ENCODE measurements around the gene GALR3.

The GALR3 gene

DNA sequence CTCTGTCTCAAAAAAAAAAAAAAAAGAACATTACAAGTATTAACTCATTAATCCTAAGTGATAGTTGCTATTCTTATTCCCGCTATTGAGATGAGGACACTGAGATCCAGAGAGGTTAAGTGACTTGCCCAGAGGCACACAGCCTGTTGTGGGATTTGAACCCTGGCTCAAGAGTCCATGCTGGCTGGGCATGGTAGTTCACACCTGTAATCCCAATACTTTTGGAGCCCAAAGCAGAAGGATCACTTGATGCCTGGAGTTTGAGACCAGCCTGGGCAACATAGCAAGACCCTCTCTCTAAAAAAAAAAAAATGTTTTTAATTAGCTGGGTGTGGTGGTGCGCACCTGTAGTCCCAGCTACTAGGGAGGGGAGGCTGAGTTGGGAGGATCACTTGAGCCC lies 11.3 kb upstream of the GALR3 start:
- H3K27me3 ChIP-seq (replicated peaks), result no peaks in the 10 kb centered on the region
- TF ChIP-seq, protein P1, sequence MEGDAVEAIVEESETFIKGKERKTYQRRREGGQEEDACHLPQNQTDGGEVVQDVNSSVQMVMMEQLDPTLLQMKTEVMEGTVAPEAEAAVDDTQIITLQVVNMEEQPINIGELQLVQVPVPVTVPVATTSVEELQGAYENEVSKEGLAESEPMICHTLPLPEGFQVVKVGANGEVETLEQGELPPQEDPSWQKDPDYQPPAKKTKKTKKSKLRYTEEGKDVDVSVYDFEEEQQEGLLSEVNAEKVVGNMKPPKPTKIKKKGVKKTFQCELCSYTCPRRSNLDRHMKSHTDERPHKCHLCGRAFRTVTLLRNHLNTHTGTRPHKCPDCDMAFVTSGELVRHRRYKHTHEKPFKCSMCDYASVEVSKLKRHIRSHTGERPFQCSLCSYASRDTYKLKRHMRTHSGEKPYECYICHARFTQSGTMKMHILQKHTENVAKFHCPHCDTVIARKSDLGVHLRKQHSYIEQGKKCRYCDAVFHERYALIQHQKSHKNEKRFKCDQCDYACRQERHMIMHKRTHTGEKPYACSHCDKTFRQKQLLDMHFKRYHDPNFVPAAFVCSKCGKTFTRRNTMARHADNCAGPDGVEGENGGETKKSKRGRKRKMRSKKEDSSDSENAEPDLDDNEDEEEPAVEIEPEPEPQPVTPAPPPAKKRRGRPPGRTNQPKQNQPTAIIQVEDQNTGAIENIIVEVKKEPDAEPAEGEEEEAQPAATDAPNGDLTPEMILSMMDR (IDR thresholded peaks at IDR 0.05; ENCODE audit: low read depth, low read length, missing control alignments), result no peak
- H3K4me3 ChIP-seq (ENCODE audit: low read depth, low read length), result no peak overlapping the region
- H3K36me3 ChIP-seq (replicated peaks), result peaks cover 7% of the 10 kb centered on the region
- no peak overlapping the region for H3K27ac ChIP-seq
- in situ Hi-C loops (cut with HindIII; ENCODE audit: low pct_ligation_motif_present, low sequenced_read_pairs), result no loop called here
- no peak for DNase-seq

DNA sequence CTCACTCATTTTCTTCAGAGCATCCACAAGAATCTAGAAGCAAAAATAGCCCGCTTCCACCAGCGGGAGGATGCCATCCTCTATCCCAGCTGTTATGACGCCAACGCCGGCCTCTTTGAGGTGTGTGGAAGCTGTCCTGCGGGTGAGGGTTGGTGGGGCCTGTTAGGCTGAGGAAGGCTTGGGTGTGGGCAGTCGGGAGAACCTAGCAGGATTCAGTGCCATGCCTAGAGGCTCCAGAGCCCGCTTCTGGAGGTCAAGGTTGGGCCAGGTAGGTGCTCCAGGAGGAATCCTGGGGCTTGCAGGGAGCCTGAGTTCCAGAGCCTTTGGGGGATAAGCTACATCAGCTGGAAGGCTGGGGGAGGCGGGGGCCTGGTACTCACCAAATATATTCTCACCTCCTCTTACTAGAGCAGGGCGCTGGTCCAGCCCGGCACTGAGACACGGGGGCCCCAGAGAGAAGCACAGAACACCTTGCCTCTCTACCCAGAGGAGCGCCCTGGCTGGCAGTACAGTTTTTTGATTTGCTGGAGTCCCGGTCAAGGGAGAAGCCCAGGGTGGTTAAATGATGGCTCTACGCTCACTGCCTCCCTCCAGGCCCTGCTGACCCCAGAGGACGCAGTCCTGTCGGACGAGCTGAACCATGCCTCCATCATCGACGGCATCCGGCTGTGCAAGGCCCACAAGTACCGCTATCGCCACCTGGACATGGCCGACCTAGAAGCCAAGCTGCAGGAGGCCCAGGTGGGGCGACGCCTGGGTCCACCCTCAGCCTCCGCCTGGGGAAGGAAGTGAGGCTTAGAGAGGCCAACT lies 10.1 kb upstream of the GALR3 start:
- in situ Hi-C loops (cut with HindIII; ENCODE audit: low pct_ligation_motif_present, low sequenced_read_pairs), result no loop called here
- H3K4me3 ChIP-seq (ENCODE audit: low read depth, low read length), result no peak overlapping the region
- DNase-seq, result no peak
- no peaks in the 10 kb centered on the region for H3K27me3 ChIP-seq (replicated peaks)
- H3K27ac ChIP-seq, result no peak overlapping the region
- peaks cover 7% of the 10 kb centered on the region for H3K36me3 ChIP-seq (replicated peaks)
- TF ChIP-seq, protein P1 (IDR thresholded peaks at IDR 0.05; ENCODE audit: low read depth, low read length, missing control alignments), result no peak

DNA sequence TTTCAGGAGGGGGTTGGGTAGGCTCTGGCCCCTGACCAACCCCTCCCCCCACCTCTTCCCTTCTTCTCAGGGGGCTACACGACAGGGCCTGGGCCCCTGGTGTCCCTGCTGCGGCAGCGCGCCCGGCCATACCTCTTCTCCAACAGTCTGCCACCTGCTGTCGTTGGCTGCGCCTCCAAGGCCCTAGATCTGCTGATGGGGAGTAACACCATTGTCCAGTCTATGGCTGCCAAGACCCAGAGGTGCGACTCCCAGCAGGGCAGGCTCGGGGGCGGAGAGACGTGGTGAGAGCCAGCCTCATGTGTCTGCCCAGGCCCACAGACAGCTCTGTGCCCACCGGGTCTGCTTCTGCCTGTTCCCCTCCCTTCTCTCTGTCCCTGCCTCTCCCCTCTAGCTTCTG lies 7.6 kb upstream of the GALR3 start:
- TF ChIP-seq, protein P1 (IDR thresholded peaks at IDR 0.05; ENCODE audit: low read depth, low read length, missing control alignments), result no peak
- Histone ChIP-seq H3K27ac (no peak overlapping the region), H3K27me3 (replicated peaks) (no peaks in the 10 kb centered on the region), H3K4me3 (ENCODE audit: low read depth, low read length) (no peak overlapping the region), H3K36me3 (replicated peaks) (peaks cover 7% of the 10 kb centered on the region)
- no peak for DNase-seq
- in situ Hi-C loops (cut with HindIII; ENCODE audit: low pct_ligation_motif_present, low sequenced_read_pairs), result no loop called here

DNA sequence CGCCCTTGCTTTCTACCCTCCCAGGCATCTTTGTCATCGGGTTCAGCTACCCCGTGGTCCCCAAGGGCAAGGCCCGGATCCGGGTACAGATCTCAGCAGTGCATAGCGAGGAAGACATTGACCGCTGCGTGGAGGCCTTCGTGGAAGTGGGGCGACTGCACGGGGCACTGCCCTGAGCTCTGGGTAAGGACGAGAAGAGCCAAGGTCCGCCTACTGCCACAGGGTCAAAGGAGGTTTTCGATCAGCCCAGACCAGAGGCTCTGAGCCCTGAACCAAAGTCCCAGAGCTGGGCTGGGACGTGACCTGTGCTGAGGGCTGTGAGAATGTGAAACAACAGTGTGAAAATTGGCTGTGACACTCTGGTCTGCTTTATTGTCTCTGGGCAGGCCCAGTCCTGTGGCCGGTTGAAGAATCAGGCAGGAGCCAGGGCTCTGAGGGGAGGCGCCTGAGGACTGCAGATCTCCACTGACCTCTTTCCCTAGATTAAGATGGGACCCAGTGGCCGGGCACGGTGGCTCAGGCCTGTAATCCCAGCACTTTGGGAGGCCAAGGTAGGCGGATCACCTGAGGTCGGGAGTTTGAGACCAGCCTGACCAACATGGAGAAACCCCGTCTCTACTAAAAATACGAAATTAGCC lies 6.5 kb upstream of the GALR3 start:
- in situ Hi-C loops (cut with HindIII; ENCODE audit: low pct_ligation_motif_present, low sequenced_read_pairs), result no loop called here
- Histone ChIP-seq H3K36me3 (replicated peaks) (peaks cover 7% of the 10 kb centered on the region), H3K4me3 (ENCODE audit: low read depth, low read length) (no peak overlapping the region), H3K27me3 (replicated peaks) (no peaks in the 10 kb centered on the region), H3K27ac (no peak overlapping the region)
- DNase-seq, result no peak
- TF ChIP-seq, protein P1 (IDR thresholded peaks at IDR 0.05; ENCODE audit: low read depth, low read length, missing control alignments), result no peak

DNA sequence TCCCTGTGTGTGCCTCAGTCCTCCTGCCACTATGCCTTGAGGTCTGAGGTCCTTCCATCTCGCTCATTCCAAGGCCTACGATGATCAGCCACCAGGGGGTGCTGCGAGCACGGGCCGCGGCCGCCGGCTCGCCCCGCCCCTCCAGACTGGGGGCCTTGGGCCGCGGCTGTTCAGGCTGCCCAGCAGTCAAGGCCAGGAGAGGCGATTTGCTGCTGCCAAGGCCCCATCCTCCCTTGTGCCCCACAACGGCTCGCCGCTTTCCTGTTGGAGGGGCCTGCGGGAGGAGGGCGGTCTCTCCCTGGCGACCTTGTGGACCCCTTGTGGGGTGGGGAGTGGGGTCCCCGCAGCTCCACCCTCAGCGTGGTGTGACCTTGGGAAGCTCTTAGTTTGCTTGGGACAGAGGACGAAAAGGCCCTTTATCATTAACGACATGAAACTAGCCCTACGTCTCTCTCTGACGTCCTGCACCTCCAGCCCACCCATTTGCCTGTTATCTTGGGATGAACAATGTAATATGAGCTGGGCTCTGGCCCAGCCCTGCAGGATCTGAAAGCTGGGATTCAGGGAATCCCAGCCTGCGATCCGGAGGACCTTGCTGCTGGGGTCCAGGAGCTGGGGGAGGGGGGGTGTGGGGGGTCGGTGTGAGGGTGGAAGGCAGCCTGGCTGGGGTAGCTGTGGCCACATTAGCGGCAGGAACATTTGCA lies 5.3 kb upstream of the GALR3 start:
- peak overlapping the region; percentile 61 for H3K27ac ChIP-seq
- in situ Hi-C loops (cut with HindIII; ENCODE audit: low pct_ligation_motif_present, low sequenced_read_pairs), result no loop called here
- peaks cover 7% of the 10 kb centered on the region for H3K36me3 ChIP-seq (replicated peaks)
- no peaks in the 10 kb centered on the region for H3K27me3 ChIP-seq (replicated peaks)
- TF ChIP-seq, protein P1 (IDR thresholded peaks at IDR 0.05; ENCODE audit: low read depth, low read length, missing control alignments), result peak; percentile 71
- peak; percentile 72 for DNase-seq
- peak overlapping the region; percentile 45 for H3K4me3 ChIP-seq (ENCODE audit: low read depth, low read length)

All from brain microvascular endothelial cell (primary cell).